HEK293 (cell line): Measurements from ENCODE around the gene BRWD1.

Experiments
- ATF2 ChIP-seq: fragments of 450-650 bp; formaldehyde crosslinking; IDR thresholded peaks from 2 replicates; pipeline ENCODE4 v1.5.1; 2016; ENCODE audit warnings: missing biosample characterization, missing genetic modification characterization, low read depth
- CTCF ChIP-seq: fragments of 450-650 bp; formaldehyde crosslinking; IDR thresholded peaks from 2 replicates; pipeline ENCODE4 v1.5.1; 2016; ENCODE audit warnings: missing biosample characterization, missing genetic modification characterization
- MZF1 ChIP-seq: fragments of 450-650 bp; formaldehyde crosslinking; IDR thresholded peaks from 2 replicates; pipeline ENCODE4 v1.5.1; 2017; ENCODE audit warnings: missing biosample characterization, missing genetic modification characterization, borderline replicate concordance
- PRDM10 ChIP-seq: fragments of 450-650 bp; formaldehyde crosslinking; IDR thresholded peaks from 2 replicates; pipeline ENCODE4 v1.5.1; 2016; ENCODE audit warnings: missing biosample characterization, missing genetic modification characterization
- REST ChIP-seq: fragments of 450-650 bp; formaldehyde crosslinking; IDR thresholded peaks from 2 replicates; pipeline ENCODE4 v1.5.1; 2016; ENCODE audit warnings: missing biosample characterization, missing genetic modification characterization
- ZNF580 ChIP-seq: fragments of 450-650 bp; formaldehyde crosslinking; IDR thresholded peaks from 2 replicates; pipeline ENCODE4 v1.5.1; 2016; ENCODE audit warnings: missing biosample characterization, missing genetic modification characterization

- no peak for TF ChIP-seq REST
- no peak for TF ChIP-seq CTCF (tag by site-specific recombination)
- no peak for TF ChIP-seq ATF2 (tag by site-specific recombination)
- TF ChIP-seq PRDM10 (tag by site-specific recombination), result no peak
- TF ChIP-seq ZNF580, result no peak
- TF ChIP-seq MZF1, result no peak
Measured at GRCh38 chr21:39150316-39150715, 163.1 kb downstream of the BRWD1 start.
